Thyroid gland (tissue), 4 donors: ENCODE results near the gene ACP5.
"Not testable (repeated sequence)": the region's sequence is repeated elsewhere in the genome, so short reads cannot be mapped to it uniquely, and the experiment has no call there.

Experiments used
- CTCF ChIP-seq, 6 experiments: fragments of 200-600 bp in 3 of 6; fragments of 450-650 bp in 3 of 6; sonication (generic) in 3 of 6; IDR thresholded peaks; one replicate each; pipeline ENCODE4 v1.5.1; 2016 to 2019; ENCODE audit warnings: antibody characterized with exemption in 6 of 6, mild to moderate bottlenecking in 2 of 6, inconsistent platforms in 1 of 6, moderate library complexity in 1 of 6
- POLR2A ChIP-seq, 2 donors: fragments of 450-650 bp; IDR thresholded peaks; one replicate each; pipeline ENCODE4 v1.6.1; 2017; ENCODE audit warnings: antibody characterized with exemption in 2 of 2, mild to moderate bottlenecking in 2 of 2, moderate library complexity in 1 of 2

GRCh38 chr19:11573763-11574162 is 3.7 kb downstream of the ACP5 start:
- TF ChIP-seq POLR2A, CTCF (IDR thresholded peaks at IDR 0.05): not testable (repeated sequence)
